HFFc6 (cell line): ENCODE measurements around the gene ECM1. TPM values are rescaled to one million over a fixed set of nuclear protein-coding genes. Genes with fewer than 3 reads are reported as not detected.
A peak's percentile ranks its signal among the peaks of the same experiment; 100 is the strongest.

Experiments
- DNase-seq: peaks from one replicate; pipeline ENCODE4 v3.0.0-alpha.2; 2018
- H3K27ac Mint-ChIP-seq: 2 replicates; pipeline ENCODE4 v1.8.0; 2020; ENCODE audit warnings: mild to moderate bottlenecking, mixed read lengths
- H3K27me3 Mint-ChIP-seq: 2 replicates; pipeline ENCODE4 v1.8.0; 2021; ENCODE audit warnings: mild to moderate bottlenecking, moderate library complexity, mixed read lengths; ENCODE audit not compliant: insufficient read depth
- H3K36me3 Mint-ChIP-seq: 2 replicates; pipeline ENCODE4 v1.8.0; 2021; ENCODE audit warnings: low read depth, mixed read lengths
- H3K4me1 Mint-ChIP-seq: 2 replicates; pipeline ENCODE4 v1.8.0; 2020; ENCODE audit warnings: low read depth, mixed read lengths
- H3K4me3 Mint-ChIP-seq: 2 replicates; pipeline ENCODE4 v1.8.0; 2020; ENCODE audit warnings: mild to moderate bottlenecking, moderate library complexity, mixed read lengths
- H3K9me3 Mint-ChIP-seq: 2 replicates; pipeline ENCODE4 v1.8.0; 2020; ENCODE audit warnings: mild to moderate bottlenecking, mixed read lengths
- total RNA-seq, 6 experiments: library from RNA; stranded (reverse); fragmentation: NEBNext Ultra II Directional; extraction: Animal tissue kit (Norgen Biotek cat#: 25700); gene quantifications; 2 replicates in 1 of 6; 3 replicates in 5 of 6; pipeline ENCODE4 v1.2.3, GENCODE V29; 2021
- TF ChIP-seq, protein P1 (sequence below): fragments of 200-600 bp; sonication (generic); IDR thresholded peaks from 2 replicates; pipeline ENCODE4 v1.5.0; 2021; ENCODE audit warnings: antibody characterized with exemption, mild to moderate bottlenecking

The ECM1 gene
- total RNA-seq, 6 experiments from 2014 or later, result 30.8 to 52.0 (median 46.5) TPM

DNA sequence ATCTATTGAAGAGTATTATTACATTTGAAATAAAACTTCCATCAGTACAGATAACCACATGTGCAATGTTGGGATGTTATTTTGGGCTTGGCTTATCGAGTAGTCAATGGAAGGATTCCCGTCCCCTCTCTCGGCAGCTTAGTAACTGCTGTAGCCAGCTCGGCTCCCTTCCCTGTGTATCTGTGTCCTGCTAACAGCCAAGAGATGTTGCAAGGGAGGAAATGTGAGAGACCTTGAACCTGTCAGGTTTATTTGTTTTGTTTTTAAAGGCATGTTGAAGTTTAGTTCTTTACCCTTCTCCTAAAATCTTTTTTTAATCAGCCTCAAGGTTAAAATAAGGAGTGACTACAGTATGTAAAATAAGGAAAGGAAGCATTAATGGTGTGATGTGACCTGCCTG, 34.2 kb upstream of the ECM1 start:
- Mint-ChIP-seq H3K4me1 (peaks cover 36% of the 10 kb centered on the region), H3K36me3 (peaks cover 22% of the 10 kb centered on the region), H3K27me3 (peaks cover 2% of the 10 kb centered on the region), H3K4me3 (no peak overlapping the region), H3K9me3 (no peaks in the 10 kb centered on the region), H3K27ac (no peak overlapping the region)
- TF ChIP-seq, protein P1, sequence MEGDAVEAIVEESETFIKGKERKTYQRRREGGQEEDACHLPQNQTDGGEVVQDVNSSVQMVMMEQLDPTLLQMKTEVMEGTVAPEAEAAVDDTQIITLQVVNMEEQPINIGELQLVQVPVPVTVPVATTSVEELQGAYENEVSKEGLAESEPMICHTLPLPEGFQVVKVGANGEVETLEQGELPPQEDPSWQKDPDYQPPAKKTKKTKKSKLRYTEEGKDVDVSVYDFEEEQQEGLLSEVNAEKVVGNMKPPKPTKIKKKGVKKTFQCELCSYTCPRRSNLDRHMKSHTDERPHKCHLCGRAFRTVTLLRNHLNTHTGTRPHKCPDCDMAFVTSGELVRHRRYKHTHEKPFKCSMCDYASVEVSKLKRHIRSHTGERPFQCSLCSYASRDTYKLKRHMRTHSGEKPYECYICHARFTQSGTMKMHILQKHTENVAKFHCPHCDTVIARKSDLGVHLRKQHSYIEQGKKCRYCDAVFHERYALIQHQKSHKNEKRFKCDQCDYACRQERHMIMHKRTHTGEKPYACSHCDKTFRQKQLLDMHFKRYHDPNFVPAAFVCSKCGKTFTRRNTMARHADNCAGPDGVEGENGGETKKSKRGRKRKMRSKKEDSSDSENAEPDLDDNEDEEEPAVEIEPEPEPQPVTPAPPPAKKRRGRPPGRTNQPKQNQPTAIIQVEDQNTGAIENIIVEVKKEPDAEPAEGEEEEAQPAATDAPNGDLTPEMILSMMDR, result no peak
- DNase-seq, result no peak

DNA sequence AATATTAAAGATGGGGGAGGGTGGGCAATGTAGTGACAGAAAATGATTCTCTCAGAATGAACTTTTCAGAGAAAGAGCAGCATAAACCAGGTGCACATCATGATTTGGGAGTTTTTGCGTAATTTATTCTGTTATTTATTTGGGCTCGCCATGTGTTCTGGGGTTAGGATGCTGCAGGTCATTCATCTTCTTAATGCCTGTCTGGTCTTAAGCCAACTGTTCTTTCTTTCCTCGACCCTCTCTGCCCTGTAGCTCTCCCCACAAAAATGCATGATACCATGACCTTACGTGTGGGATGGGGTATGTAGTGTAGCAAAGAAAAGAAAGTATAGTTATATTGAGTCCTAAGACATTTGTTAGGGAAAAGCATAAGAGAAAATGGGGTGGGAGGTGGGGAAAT, 33.0 kb upstream of the ECM1 start:
- Mint-ChIP-seq H3K4me1 (peaks cover 44% of the 10 kb centered on the region), H3K27me3 (peaks cover 2% of the 10 kb centered on the region; the same call in 1 of the 2 replicates), H3K9me3 (no peaks in the 10 kb centered on the region), H3K36me3 (peaks cover 22% of the 10 kb centered on the region), H3K4me3 (no peak overlapping the region), H3K27ac (no peak overlapping the region)
- TF ChIP-seq, protein P1, result no peak
- no peak for DNase-seq

DNA sequence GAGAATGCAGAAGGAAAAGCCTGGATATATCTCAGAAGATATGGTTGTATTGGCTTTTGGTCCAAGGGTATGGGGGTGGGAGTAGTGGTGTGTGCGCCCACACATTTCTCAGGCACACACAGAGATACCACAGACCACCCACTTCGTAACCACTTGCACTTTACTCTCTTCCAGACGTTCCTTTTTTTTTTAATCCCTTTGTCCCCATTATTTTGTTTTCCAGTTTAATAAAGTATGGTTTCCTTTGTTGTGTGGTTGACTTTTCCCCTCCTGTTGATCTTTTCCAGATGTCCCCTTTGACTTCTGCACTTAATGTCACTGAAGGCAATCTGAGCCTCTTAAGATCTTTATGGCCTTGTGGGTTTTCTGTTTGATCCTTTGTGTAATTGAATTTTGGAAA, 31.2 kb upstream of the ECM1 start:
- H3K27me3 Mint-ChIP-seq, result peaks cover 2% of the 10 kb centered on the region; the same call in 1 of the 2 replicates
- peak overlapping the region; percentile 85 for H3K27ac Mint-ChIP-seq
- H3K36me3 Mint-ChIP-seq, result peaks cover 7% of the 10 kb centered on the region
- H3K4me3 Mint-ChIP-seq, result peak overlapping the region; percentile 14; the same call in 1 of the 2 replicates
- TF ChIP-seq, protein P1, result no peak
- peaks cover 47% of the 10 kb centered on the region for H3K4me1 Mint-ChIP-seq
- no peak for DNase-seq
- H3K9me3 Mint-ChIP-seq, result no peaks in the 10 kb centered on the region

DNA sequence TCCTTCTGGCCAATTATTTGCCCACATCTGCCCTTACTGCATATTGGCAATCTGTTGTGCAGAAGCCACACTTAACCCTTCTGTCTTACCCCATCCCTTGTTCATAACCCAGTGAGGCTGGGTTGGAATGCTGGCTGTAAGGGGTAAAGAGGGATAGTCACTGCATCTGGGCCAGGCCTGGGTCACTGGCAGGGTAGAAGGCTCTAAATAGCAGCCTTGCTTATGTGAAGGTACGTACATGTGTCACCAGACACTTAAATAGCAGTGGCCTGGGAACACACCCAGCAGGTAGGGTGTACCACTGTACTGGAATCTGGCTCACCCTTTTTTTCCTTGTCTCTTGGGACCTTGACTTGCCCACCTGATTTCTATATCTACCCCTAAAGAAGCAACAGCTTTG, 30.6 kb upstream of the ECM1 start:
- Mint-ChIP-seq H3K4me1 (peaks cover 47% of the 10 kb centered on the region), H3K9me3 (no peaks in the 10 kb centered on the region), H3K27me3 (peaks cover 2% of the 10 kb centered on the region; the same call in 1 of the 2 replicates), H3K4me3 (peak overlapping the region; percentile 25), H3K27ac (peak overlapping the region; percentile 85), H3K36me3 (peaks cover 1% of the 10 kb centered on the region; the same call in 1 of the 2 replicates)
- DNase-seq, result no peak
- TF ChIP-seq, protein P1, result no peak

DNA sequence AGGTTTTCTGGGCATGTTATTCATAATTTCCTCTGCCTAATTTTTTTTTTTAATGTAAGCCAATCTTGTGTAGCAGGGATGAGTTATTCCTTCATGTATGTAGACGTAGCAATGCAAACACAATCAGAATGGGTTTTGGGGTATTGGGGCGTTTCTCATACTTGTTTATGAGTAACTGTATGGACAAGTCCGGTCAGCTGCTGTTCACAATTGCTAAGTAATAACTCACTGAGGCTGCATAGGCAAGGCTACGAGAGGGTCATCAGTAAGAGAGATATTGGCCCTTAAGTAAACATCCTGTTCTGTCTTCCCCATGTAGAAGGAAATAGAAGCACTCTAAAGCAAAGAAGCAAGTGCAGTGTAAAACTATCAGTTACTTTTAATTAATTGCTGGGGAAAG, 30.2 kb upstream of the ECM1 start:
- DNase-seq, result peak; percentile 86
- H3K4me3 Mint-ChIP-seq, result peak overlapping the region; percentile 25
- H3K36me3 Mint-ChIP-seq, result no peaks in the 10 kb centered on the region
- TF ChIP-seq, protein P1, result no peak
- peaks cover 47% of the 10 kb centered on the region for H3K4me1 Mint-ChIP-seq
- peaks cover 2% of the 10 kb centered on the region; the same call in 1 of the 2 replicates for H3K27me3 Mint-ChIP-seq
- H3K27ac Mint-ChIP-seq, result peak overlapping the region; percentile 85
- no peaks in the 10 kb centered on the region for H3K9me3 Mint-ChIP-seq

DNA sequence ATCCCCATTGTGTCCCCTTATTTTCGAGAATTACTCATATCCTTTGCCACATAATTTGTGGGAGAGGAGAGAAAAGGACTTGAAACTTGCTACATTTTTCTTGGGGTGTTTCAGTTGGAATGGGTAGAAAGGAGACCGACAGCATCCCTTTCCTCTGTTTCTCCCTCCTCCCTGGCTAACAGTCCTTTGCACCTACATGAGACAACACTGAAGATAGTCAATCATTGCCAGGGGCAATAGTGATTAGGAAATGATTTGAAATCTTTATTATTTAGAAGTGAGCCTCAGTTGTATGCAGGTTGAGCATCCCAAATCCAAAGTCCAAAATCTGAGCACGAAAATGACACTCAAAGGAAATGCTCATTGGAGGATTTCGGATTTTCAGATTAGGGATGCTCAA, 28.5 kb upstream of the ECM1 start:
- Mint-ChIP-seq H3K9me3 (no peaks in the 10 kb centered on the region), H3K36me3 (no peaks in the 10 kb centered on the region), H3K4me3 (no peak overlapping the region), H3K27ac (no peak overlapping the region), H3K4me1 (peaks cover 56% of the 10 kb centered on the region), H3K27me3 (peaks cover 2% of the 10 kb centered on the region; the same call in 1 of the 2 replicates)
- DNase-seq, result no peak
- TF ChIP-seq, protein P1, result no peak
